ENCODE results near the gene DNER. TPM values are rescaled to one million over a fixed set of nuclear protein-coding genes. Genes with fewer than 3 reads are reported as not detected.

The DNER gene
- total RNA-seq, 1 experiment from 2014 or later, result 3.7 TPM

- Mint-ChIP-seq H3K36me3 (no peaks in the 10 kb centered on the region), H3K4me1 (no peaks in the 10 kb centered on the region), H3K4me3 (no peak overlapping the region), H3K27me3 (ENCODE audit: low read depth) (no peaks in the 10 kb centered on the region), H3K27ac (no peak overlapping the region), H3K9me3 (0 out of 2 replicates have a peak, but pooled peaks cover 3% of the 10 kb centered on the region)
- no peak for ATAC-seq
- ChIA-PET CTCF (no interaction called here), POLR2A (no interaction called here)
- DNase-seq (ENCODE audit: low spot score), result no peak
- TF ChIP-seq TEAD1 (CRISPR knock-in tag; IDR thresholded peaks at IDR 0.05) (no peak), HMGA2 (CRISPR knock-in tag; IDR thresholded peaks at IDR 0.05) (no peak), CBFB (CRISPR knock-in tag; IDR thresholded peaks at IDR 0.05; ENCODE audit: low read depth) (no peak), FOXP1 (CRISPR knock-in tag; IDR thresholded peaks at IDR 0.05; ENCODE audit: borderline replicate concordance) (no peak), FOXJ3 (CRISPR knock-in tag; IDR thresholded peaks at IDR 0.05; ENCODE audit: borderline replicate concordance) (no peak), NR2C2 (CRISPR knock-in tag; IDR thresholded peaks at IDR 0.05) (no peak), OVOL2 (CRISPR knock-in tag; IDR thresholded peaks at IDR 0.05; ENCODE audit: borderline replicate concordance) (no peak), CDX4 (CRISPR knock-in tag; IDR thresholded peaks at IDR 0.05; ENCODE audit: borderline replicate concordance) (no peak), JUN (CRISPR knock-in tag; IDR thresholded peaks at IDR 0.05) (no peak), EMX1 (CRISPR knock-in tag; IDR thresholded peaks at IDR 0.05) (no peak), MXD4 (CRISPR knock-in tag; IDR thresholded peaks at IDR 0.05; ENCODE audit: borderline replicate concordance) (no peak), ZNF512 (CRISPR knock-in tag; IDR thresholded peaks at IDR 0.05; ENCODE audit: borderline replicate concordance) (no peak), FOXP4 (CRISPR knock-in tag; IDR thresholded peaks at IDR 0.05) (no peak), CREB1 (CRISPR knock-in tag; IDR thresholded peaks at IDR 0.05) (no peak)
- TF ChIP-seq, protein P1, sequence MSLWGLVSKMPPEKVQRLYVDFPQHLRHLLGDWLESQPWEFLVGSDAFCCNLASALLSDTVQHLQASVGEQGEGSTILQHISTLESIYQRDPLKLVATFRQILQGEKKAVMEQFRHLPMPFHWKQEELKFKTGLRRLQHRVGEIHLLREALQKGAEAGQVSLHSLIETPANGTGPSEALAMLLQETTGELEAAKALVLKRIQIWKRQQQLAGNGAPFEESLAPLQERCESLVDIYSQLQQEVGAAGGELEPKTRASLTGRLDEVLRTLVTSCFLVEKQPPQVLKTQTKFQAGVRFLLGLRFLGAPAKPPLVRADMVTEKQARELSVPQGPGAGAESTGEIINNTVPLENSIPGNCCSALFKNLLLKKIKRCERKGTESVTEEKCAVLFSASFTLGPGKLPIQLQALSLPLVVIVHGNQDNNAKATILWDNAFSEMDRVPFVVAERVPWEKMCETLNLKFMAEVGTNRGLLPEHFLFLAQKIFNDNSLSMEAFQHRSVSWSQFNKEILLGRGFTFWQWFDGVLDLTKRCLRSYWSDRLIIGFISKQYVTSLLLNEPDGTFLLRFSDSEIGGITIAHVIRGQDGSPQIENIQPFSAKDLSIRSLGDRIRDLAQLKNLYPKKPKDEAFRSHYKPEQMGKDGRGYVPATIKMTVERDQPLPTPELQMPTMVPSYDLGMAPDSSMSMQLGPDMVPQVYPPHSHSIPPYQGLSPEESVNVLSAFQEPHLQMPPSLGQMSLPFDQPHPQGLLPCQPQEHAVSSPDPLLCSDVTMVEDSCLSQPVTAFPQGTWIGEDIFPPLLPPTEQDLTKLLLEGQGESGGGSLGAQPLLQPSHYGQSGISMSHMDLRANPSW (CRISPR knock-in tag; conservative IDR thresholded peaks at IDR 0.05; ENCODE audit: low read depth), result no peak
- TF ChIP-seq, protein P2, sequence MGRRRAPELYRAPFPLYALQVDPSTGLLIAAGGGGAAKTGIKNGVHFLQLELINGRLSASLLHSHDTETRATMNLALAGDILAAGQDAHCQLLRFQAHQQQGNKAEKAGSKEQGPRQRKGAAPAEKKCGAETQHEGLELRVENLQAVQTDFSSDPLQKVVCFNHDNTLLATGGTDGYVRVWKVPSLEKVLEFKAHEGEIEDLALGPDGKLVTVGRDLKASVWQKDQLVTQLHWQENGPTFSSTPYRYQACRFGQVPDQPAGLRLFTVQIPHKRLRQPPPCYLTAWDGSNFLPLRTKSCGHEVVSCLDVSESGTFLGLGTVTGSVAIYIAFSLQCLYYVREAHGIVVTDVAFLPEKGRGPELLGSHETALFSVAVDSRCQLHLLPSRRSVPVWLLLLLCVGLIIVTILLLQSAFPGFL (CRISPR knock-in tag; IDR thresholded peaks at IDR 0.05; ENCODE audit: borderline replicate concordance), result no peak
Observed at GRCh38 chr2:229675569-229675968, 38.8 kb downstream of the DNER start.

DNA sequence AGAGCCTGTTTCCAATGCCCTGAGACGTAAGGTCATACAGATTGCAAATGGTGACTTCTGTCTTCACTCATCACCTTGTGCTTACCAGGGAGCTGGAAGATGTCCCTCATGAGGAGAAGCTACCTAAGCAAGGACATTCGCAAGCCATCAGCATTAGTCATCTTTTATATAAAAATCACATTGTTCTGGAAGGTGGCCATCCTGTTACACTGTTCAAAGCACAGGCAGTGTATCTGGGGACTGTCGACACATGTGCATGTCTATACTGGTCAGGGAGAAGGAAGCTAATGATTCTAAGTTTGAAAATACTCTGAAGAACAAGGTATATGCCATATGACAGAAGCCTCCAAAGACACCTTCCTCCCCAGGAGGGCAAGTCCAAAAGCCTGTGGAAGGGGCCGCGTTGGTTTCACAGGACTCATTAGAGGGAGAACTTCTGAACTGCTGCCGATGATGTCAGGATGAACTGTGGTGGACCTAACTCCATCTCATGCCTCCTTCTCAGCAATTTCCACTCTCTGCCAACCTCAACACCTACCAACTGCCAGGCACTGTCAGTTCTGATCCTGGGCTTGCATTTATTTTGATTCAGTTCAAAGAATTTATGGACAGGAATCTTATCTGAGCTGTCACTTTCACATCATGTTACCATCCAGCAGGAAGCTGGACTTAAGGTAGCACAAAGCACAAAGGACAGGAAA is 39.4 kb downstream of the DNER start:
- Mint-ChIP-seq H3K27ac (no peak overlapping the region), H3K4me3 (no peak overlapping the region), H3K4me1 (no peaks in the 10 kb centered on the region), H3K27me3 (ENCODE audit: low read depth) (no peaks in the 10 kb centered on the region), H3K9me3 (0 out of 2 replicates have a peak, but pooled peaks cover 3% of the 10 kb centered on the region), H3K36me3 (no peaks in the 10 kb centered on the region)
- ChIA-PET CTCF (no interaction called here), POLR2A (no interaction called here)
- ATAC-seq (no peak), DNase-seq (ENCODE audit: low spot score) (no peak)
- TF ChIP-seq CREM (CRISPR knock-in tag; IDR thresholded peaks at IDR 0.05) (no peak), JAZF1 (CRISPR knock-in tag; IDR thresholded peaks at IDR 0.05) (no peak), TEAD4 (CRISPR knock-in tag; IDR thresholded peaks at IDR 0.05) (no peak), ZNF671 (CRISPR knock-in tag; IDR thresholded peaks at IDR 0.05) (no peak), FOXK1 (CRISPR knock-in tag; IDR thresholded peaks at IDR 0.05) (no peak), SMAD4 (CRISPR knock-in tag; IDR thresholded peaks at IDR 0.05) (no peak)
- TF ChIP-seq, protein P1 (CRISPR knock-in tag; conservative IDR thresholded peaks at IDR 0.05; ENCODE audit: low read depth), result no peak

Measured in WTC11 (cell line).